ENCODE measurements around the gene NRIP1.

NRIP1 gene

GRCh38 chr21:15065392-15066122, 757 bp upstream of the NRIP1 start:
- no peaks in the 10 kb centered on the region for H3K36me3 ChIP-seq (ENCODE audit: control insufficient read depth, insufficient read depth, low read length)
- no peaks in the 10 kb centered on the region; the same call in none of the 2 replicates for H3K27me3 ChIP-seq (replicated peaks; ENCODE audit: control insufficient read depth, insufficient read depth, low read length)
- peak overlapping the region; percentile 64 for H3K4me3 ChIP-seq (replicated peaks; ENCODE audit: low read depth, low read length)
- no peak for TF ChIP-seq CTCF (IDR thresholded peaks at IDR 0.05; ENCODE audit: insufficient read depth, low read length, poor library complexity, severe bottlenecking)
- peak; percentile 74 for DNase-seq (ENCODE audit: extremely low read depth, insufficient read length)

GRCh38 chr21:15063814-15064575, 805 bp downstream of the NRIP1 start:
- Histone ChIP-seq H3K27me3 (replicated peaks; ENCODE audit: control insufficient read depth, insufficient read depth, low read length) (no peaks in the 10 kb centered on the region; the same call in none of the 2 replicates), H3K4me3 (replicated peaks; ENCODE audit: low read depth, low read length) (peak overlapping the region; percentile 64), H3K36me3 (ENCODE audit: control insufficient read depth, insufficient read depth, low read length) (no peaks in the 10 kb centered on the region)
- no peak for TF ChIP-seq CTCF (IDR thresholded peaks at IDR 0.05; ENCODE audit: insufficient read depth, low read length, poor library complexity, severe bottlenecking)
- DNase-seq (ENCODE audit: extremely low read depth, insufficient read length), result peak; percentile 50

GRCh38 chr21:15063081-15063813, 1.6 kb downstream of the NRIP1 start:
- Histone ChIP-seq H3K4me3 (replicated peaks; ENCODE audit: low read depth, low read length) (peak overlapping the region; percentile 64), H3K36me3 (ENCODE audit: control insufficient read depth, insufficient read depth, low read length) (no peaks in the 10 kb centered on the region), H3K27me3 (replicated peaks; ENCODE audit: control insufficient read depth, insufficient read depth, low read length) (no peaks in the 10 kb centered on the region; the same call in none of the 2 replicates)
- no peak for DNase-seq (ENCODE audit: extremely low read depth, insufficient read length)
- TF ChIP-seq CTCF (IDR thresholded peaks at IDR 0.05; ENCODE audit: insufficient read depth, low read length, poor library complexity, severe bottlenecking), result no peak

GRCh38 chr21:15062606-15062965, 2.2 kb downstream of the NRIP1 start:
- no peak for DNase-seq (ENCODE audit: extremely low read depth, insufficient read length)
- no peak for TF ChIP-seq CTCF (IDR thresholded peaks at IDR 0.05; ENCODE audit: insufficient read depth, low read length, poor library complexity, severe bottlenecking)
- Histone ChIP-seq H3K4me3 (replicated peaks; ENCODE audit: low read depth, low read length) (no peak overlapping the region), H3K27me3 (replicated peaks; ENCODE audit: control insufficient read depth, insufficient read depth, low read length) (no peaks in the 10 kb centered on the region; the same call in none of the 2 replicates), H3K36me3 (ENCODE audit: control insufficient read depth, insufficient read depth, low read length) (no peaks in the 10 kb centered on the region)

- TF ChIP-seq CTCF (IDR thresholded peaks at IDR 0.05; ENCODE audit: insufficient read depth, low read length, poor library complexity, severe bottlenecking), result no peak
- Histone ChIP-seq H3K27me3 (replicated peaks; ENCODE audit: control insufficient read depth, insufficient read depth, low read length) (no peaks in the 10 kb centered on the region; the same call in none of the 2 replicates), H3K36me3 (ENCODE audit: control insufficient read depth, insufficient read depth, low read length) (no peaks in the 10 kb centered on the region), H3K4me3 (replicated peaks; ENCODE audit: low read depth, low read length) (no peak overlapping the region)
- no peak for DNase-seq (ENCODE audit: extremely low read depth, insufficient read length)
Observed at GRCh38 chr21:15061747-15062605, 2.8 kb downstream of the NRIP1 start.
